Transverse colon (tissue), 4 donors: ENCODE results near the gene GRIFIN.

ENCODE experiments used
- POLR2A ChIP-seq: fragments of 450-650 bp; IDR thresholded peaks from one replicate; pipeline ENCODE4 v1.6.1; 2016; ENCODE audit warnings: antibody characterized with exemption, mild to moderate bottlenecking, moderate library complexity
- POLR2AphosphoS5 ChIP-seq, 3 donors: sonication (generic); formaldehyde crosslinking; IDR thresholded peaks; one replicate each; pipeline ENCODE4 v1.6.1; 2016; ENCODE audit warnings: antibody characterized with exemption in 3 of 3
- TF ChIP-seq, protein P1 (sequence below), 5 experiments: fragments of 200-600 bp in 3 of 5; fragments of 450-650 bp in 2 of 5; sonication (generic) in 3 of 5; IDR thresholded peaks; 1 replicate in 2 of 5; 2 replicates in 3 of 5; pipeline ENCODE4 v1.5.1; 2016 to 2017; ENCODE audit warnings: antibody characterized with exemption in 5 of 5, inconsistent platforms in 3 of 5, mild to moderate bottlenecking in 2 of 5, moderate library complexity in 1 of 5

- TF ChIP-seq, protein P1, sequence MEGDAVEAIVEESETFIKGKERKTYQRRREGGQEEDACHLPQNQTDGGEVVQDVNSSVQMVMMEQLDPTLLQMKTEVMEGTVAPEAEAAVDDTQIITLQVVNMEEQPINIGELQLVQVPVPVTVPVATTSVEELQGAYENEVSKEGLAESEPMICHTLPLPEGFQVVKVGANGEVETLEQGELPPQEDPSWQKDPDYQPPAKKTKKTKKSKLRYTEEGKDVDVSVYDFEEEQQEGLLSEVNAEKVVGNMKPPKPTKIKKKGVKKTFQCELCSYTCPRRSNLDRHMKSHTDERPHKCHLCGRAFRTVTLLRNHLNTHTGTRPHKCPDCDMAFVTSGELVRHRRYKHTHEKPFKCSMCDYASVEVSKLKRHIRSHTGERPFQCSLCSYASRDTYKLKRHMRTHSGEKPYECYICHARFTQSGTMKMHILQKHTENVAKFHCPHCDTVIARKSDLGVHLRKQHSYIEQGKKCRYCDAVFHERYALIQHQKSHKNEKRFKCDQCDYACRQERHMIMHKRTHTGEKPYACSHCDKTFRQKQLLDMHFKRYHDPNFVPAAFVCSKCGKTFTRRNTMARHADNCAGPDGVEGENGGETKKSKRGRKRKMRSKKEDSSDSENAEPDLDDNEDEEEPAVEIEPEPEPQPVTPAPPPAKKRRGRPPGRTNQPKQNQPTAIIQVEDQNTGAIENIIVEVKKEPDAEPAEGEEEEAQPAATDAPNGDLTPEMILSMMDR (IDR thresholded peaks at IDR 0.05), result no peak
- TF ChIP-seq POLR2A, result no peak
- no peak for TF ChIP-seq POLR2AphosphoS5 (IDR thresholded peaks at IDR 0.05)
Measured at GRCh38 chr7:2472739-2473138, 3.5 kb downstream of the GRIFIN start.
